PC-3 (cell line): ENCODE measurements around the gene GALNT13. TPM values are rescaled to one million over a fixed set of nuclear protein-coding genes. Genes with fewer than 3 reads are reported as not detected.
A peak's percentile ranks its signal among the peaks of the same experiment; 100 is the strongest.

Source experiments
- ATAC-seq: fragments of 200-7000 bp; cut with Tn5 transposase; 2 replicates; pipeline ENCODE4 v1.9.1; 2020; ENCODE audit warnings: mild to moderate bottlenecking, moderate library complexity
- BruUV-seq: library from RNA; stranded (reverse); fragments of 400-500 nt; replicated peaks from 2 replicates; lab custom pipeline; 2021; lab: Mats Ljungman, UMichigan
- CTCF ChIA-PET: fragments of 300-600 bp; sonication (Branson Sonifier 250); formaldehyde crosslinking; loops from one replicate; lab custom pipeline; 2022; ENCODE audit warnings: antibody characterized with exemption; lab: Charles Lee
- POLR2A ChIA-PET: fragments of 300-600 bp; sonication (Branson Sonifier 250); formaldehyde crosslinking; loops from one replicate; lab custom pipeline; 2022; ENCODE audit warnings: antibody characterized with exemption; ENCODE audit not compliant: unreplicated experiment; lab: Charles Lee
- DNase-seq: peaks from one replicate; pipeline ENCODE4 v3.0.0-alpha.2; 2015
- H2AFZ ChIP-seq: fragments of 300-600 bp; sonication (generic); 2 replicates; pipeline ENCODE4 v1.6.0; 2016; ENCODE audit warnings: antibody characterized with exemption, low read length
- H3F3A ChIP-seq: fragments of 300-600 bp; sonication (generic); one replicate; pipeline ENCODE4 v1.6.0; 2017; ENCODE audit warnings: antibody characterized with exemption, low read length, control low read depth, mild to moderate bottlenecking; ENCODE audit not compliant: unreplicated experiment
- H3K27ac ChIP-seq: fragments of 300-600 bp; sonication (generic); 2 replicates; pipeline ENCODE4 v1.5.1; 2016; ENCODE audit warnings: mild to moderate bottlenecking, low read length
- H3K27me3 ChIP-seq: fragments of 300-600 bp; sonication (generic); 2 replicates; pipeline ENCODE4 v1.6.1; 2016; ENCODE audit warnings: low read length, mixed read lengths
- H3K36me3 ChIP-seq: fragments of 300-600 bp; sonication (generic); 2 replicates; pipeline ENCODE4 v1.6.1; 2016; ENCODE audit warnings: low read depth, mixed run types, low read length, mixed read lengths
- H3K4me1 ChIP-seq: fragments of 300-600 bp; sonication (generic); 2 replicates; pipeline ENCODE4 v1.5.1; 2016; ENCODE audit warnings: low read length; ENCODE audit not compliant: insufficient read depth
- H3K4me2 ChIP-seq: fragments of 300-600 bp; sonication (generic); 2 replicates; pipeline ENCODE4 v1.6.0; 2016; ENCODE audit warnings: low read length
- H3K4me3 ChIP-seq: fragments of 300-600 bp; sonication (generic); 2 replicates; pipeline ENCODE4 v1.5.1; 2016; ENCODE audit warnings: mild to moderate bottlenecking, low read length, mixed read lengths
- H3K79me2 ChIP-seq: fragments of 300-600 bp; sonication (generic); 2 replicates; pipeline ENCODE4 v1.6.1; 2017; ENCODE audit warnings: low read length, mixed read lengths
- H3K9ac ChIP-seq: fragments of 300-600 bp; sonication (generic); 2 replicates; pipeline ENCODE4 v1.6.0; 2016; ENCODE audit warnings: mild to moderate bottlenecking, low read length
- H3K9me2 ChIP-seq: fragments of 300-600 bp; sonication (generic); replicated peaks from 2 replicates; pipeline ENCODE4 v1.6.1; 2016; ENCODE audit warnings: mixed run types, low read length, mixed read lengths
- H3K9me3 ChIP-seq: fragments of 300-600 bp; sonication (generic); 2 replicates; pipeline ENCODE4 v1.6.1; 2016; ENCODE audit warnings: low read length, mixed read lengths
- H4K20me1 ChIP-seq: fragments of 300-600 bp; sonication (generic); 2 replicates; pipeline ENCODE4 v1.6.1; 2016; ENCODE audit warnings: low read length, mixed read lengths
- CTCF ChIP-seq: fragments of 300-600 bp; sonication (generic); conservative IDR thresholded peaks from 2 replicates; pipeline ENCODE4 v1.5.1; 2017; ENCODE audit warnings: antibody characterized with exemption, low read depth, mild to moderate bottlenecking, low read length
- EZH2 ChIP-seq: fragments of 300-600 bp; sonication (generic); IDR thresholded peaks from one replicate; pipeline ENCODE4 v1.6.1; 2017; ENCODE audit warnings: antibody characterized with exemption, mild to moderate bottlenecking, low read length; ENCODE audit not compliant: unreplicated experiment
- EZH2phosphoT487 ChIP-seq: fragments of 300-600 bp; sonication (generic); IDR thresholded peaks from 2 replicates; pipeline ENCODE4 v1.6.1; 2018; ENCODE audit warnings: mild to moderate bottlenecking, antibody characterized with exemption, low read length, borderline replicate concordance
- intact Hi-C: fragments of 100-400 bp; cut with micrococcal nuclease; formaldehyde crosslinking; loops from 2 replicates; pipeline ENCODE4 v1.9.0; 2023
- total RNA-seq: library from RNA; depleted of rRNA; stranded (reverse); fragments of >200 nt; gene quantifications from 2 replicates; pipeline ENCODE4 v1.2.3, GENCODE V29; 2014

The GALNT13 gene
- total RNA-seq, 1 experiment from 2014 or later, result 2.0 TPM

- Histone ChIP-seq H3K36me3 (no peaks in the 10 kb centered on the region), H3K9me3 (no peaks in the 10 kb centered on the region), H3F3A (no peaks in the 10 kb centered on the region), H3K9me2 (no peaks in the 10 kb centered on the region), H3K27ac (no peak overlapping the region), H3K27me3 (0 out of 2 replicates have a peak, but pooled peaks cover 4% of the 10 kb centered on the region), H3K4me3 (no peak overlapping the region), H3K4me1 (no peaks in the 10 kb centered on the region), H4K20me1 (no peaks in the 10 kb centered on the region), H3K9ac (no peak overlapping the region), H2AFZ (no peak overlapping the region), H3K79me2 (no peaks in the 10 kb centered on the region), H3K4me2 (no peak overlapping the region)
- CTCF ChIA-PET, result no interaction called here
- ATAC-seq, result no peak
- POLR2A ChIA-PET, result no interaction called here
- no peak for DNase-seq
- no TSS peak for BruUV-seq
- no peak for TF ChIP-seq CTCF
- TF ChIP-seq EZH2, result no peak
- TF ChIP-seq EZH2phosphoT487, result no peak
- intact Hi-C loops, result no loop called here
Measured at GRCh38 chr2:154381931-154382794, 510.4 kb downstream of the GALNT13 start.

GRCh38 chr2:154386186-154386585, 514.5 kb downstream of the GALNT13 start:
- no peak overlapping the region for H3K4me3 ChIP-seq
- BruUV-seq, result no TSS peak
- H3K9me2 ChIP-seq, result no peaks in the 10 kb centered on the region
- H3F3A ChIP-seq, result no peaks in the 10 kb centered on the region
- POLR2A ChIA-PET, result no interaction called here
- no peaks in the 10 kb centered on the region for H3K36me3 ChIP-seq
- no peaks in the 10 kb centered on the region for H3K27me3 ChIP-seq
- no peak overlapping the region for H3K4me2 ChIP-seq
- no peaks in the 10 kb centered on the region for H4K20me1 ChIP-seq
- DNase-seq, result no peak
- intact Hi-C loops, result no loop called here
- no peaks in the 10 kb centered on the region for H3K79me2 ChIP-seq
- TF ChIP-seq EZH2phosphoT487, result no peak
- no peak overlapping the region for H3K9ac ChIP-seq
- no peaks in the 10 kb centered on the region for H3K9me3 ChIP-seq
- CTCF ChIA-PET, result no interaction called here
- no peak for ATAC-seq
- H2AFZ ChIP-seq, result no peak overlapping the region
- H3K27ac ChIP-seq, result no peak overlapping the region
- H3K4me1 ChIP-seq, result no peaks in the 10 kb centered on the region; the same call in 1 of the 2 replicates

GRCh38 chr2:154391051-154391450, 519.3 kb downstream of the GALNT13 start:
- BruUV-seq, result no TSS peak
- intact Hi-C loops, result no loop called here

More at GRCh38 chr2:154391051-154391450, 519.3 kb downstream of the GALNT13 start:
- ChIA-PET POLR2A (interaction anchor here (0.5 kb wide), 1 partner anchor 407 kb away, joined by 4 read pairs; no protein-coding TSS in a partner anchor), CTCF (no interaction called here)
- Histone ChIP-seq H4K20me1 (no peaks in the 10 kb centered on the region), H3K4me1 (no peaks in the 10 kb centered on the region; the same call in 1 of the 2 replicates), H3K9ac (no peak overlapping the region), H3K9me2 (no peaks in the 10 kb centered on the region), H3K4me3 (no peak overlapping the region), H3F3A (no peaks in the 10 kb centered on the region), H3K79me2 (no peaks in the 10 kb centered on the region), H2AFZ (no peak overlapping the region), H3K27me3 (no peaks in the 10 kb centered on the region), H3K27ac (peak overlapping the region; percentile 25), H3K4me2 (no peak overlapping the region), H3K9me3 (no peaks in the 10 kb centered on the region), H3K36me3 (no peaks in the 10 kb centered on the region)
- no peak for TF ChIP-seq EZH2phosphoT487
- no peak for TF ChIP-seq EZH2
- TF ChIP-seq CTCF, result no peak
- peak; percentile 93 for ATAC-seq
- peak; percentile 25 for DNase-seq
